Central memory CD8-positive, alpha-beta T cell (primary cell): ENCODE data around the gene ARHGDIB.

Source experiments
- ATAC-seq: fragments of 150-1000 bp; cut with Tn5 transposase; replicated peaks from 2 replicates; pipeline ENCODE4 v1.10.0; 2022; ENCODE audit warnings: mild to moderate bottlenecking, moderate FRiP score, moderate number of reproducible peaks; ENCODE audit not compliant: poor library complexity, severe bottlenecking; ENCODE audit errors: extremely low read depth
- DNase-seq, 2 donors: peaks; one replicate each; pipeline ENCODE4 v3.0.0; 2021; ENCODE audit warnings: low spot score in 2 of 2
- H3K27ac Mint-ChIP-seq: one replicate; pipeline ENCODE4 v1.8.0; 2022; ENCODE audit warnings: low read depth, mild to moderate bottlenecking, moderate library complexity, mixed read lengths
- H3K27me3 Mint-ChIP-seq: one replicate; pipeline ENCODE4 v1.8.0; 2022; ENCODE audit warnings: mixed read lengths
- H3K36me3 Mint-ChIP-seq: one replicate; pipeline ENCODE4 v1.8.0; 2022; ENCODE audit warnings: mild to moderate bottlenecking, moderate library complexity, mixed read lengths; ENCODE audit not compliant: insufficient read depth
- H3K4me1 Mint-ChIP-seq: one replicate; pipeline ENCODE4 v1.8.0; 2022; ENCODE audit warnings: mixed read lengths
- H3K4me3 Mint-ChIP-seq: one replicate; pipeline ENCODE4 v1.8.0; 2022; ENCODE audit warnings: mild to moderate bottlenecking, moderate library complexity, mixed read lengths
- H3K9me3 Mint-ChIP-seq: one replicate; pipeline ENCODE4 v1.8.0; 2022; ENCODE audit warnings: mixed read lengths

Gene ARHGDIB

DNA sequence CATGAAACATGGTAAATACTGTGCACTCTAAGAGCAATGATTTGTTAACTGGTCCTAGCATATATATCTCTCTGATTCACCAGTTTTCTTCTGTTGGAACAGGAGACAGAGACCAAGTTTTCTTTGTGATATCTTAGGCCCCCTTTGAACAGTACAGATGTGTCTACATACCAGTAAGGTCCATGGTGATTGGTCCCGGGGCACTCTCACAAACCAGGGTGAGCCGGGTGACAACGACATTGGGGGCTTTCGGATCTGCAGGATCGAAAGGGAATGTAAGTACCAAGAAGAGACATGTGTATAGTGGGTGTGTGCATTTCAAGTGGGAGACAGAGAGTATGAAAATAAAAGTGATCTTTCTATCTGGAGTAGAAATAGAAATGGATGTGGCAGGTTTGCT is 11.8 kb downstream of the ARHGDIB start:
- DNase-seq, result no peak
- H3K4me3 Mint-ChIP-seq, result peak overlapping the region; percentile 79
- ATAC-seq, result no peak

DNA sequence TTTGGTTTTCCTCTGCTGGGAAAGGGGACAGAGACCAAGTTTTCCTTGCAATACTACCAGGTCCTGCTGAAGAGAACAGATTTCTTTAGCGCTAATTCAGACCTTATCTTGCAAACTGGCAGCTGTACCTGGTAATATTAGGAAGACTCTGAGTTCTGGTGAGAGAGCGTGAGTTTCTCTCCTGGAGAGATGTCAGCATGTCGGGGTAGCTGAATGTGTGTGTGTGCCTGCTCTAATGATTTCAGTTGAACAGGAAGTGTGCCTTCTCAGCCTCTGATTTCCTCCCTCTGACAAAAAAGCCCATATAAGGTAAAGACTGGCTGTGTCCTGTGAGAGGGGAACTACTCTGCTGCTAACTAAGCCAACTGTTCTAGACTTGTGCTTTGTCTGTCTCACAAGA is 12.7 kb downstream of the ARHGDIB start:
- Mint-ChIP-seq H3K9me3 (no peaks in the 10 kb centered on the region), H3K27me3 (no peaks in the 10 kb centered on the region), H3K4me3 (peak overlapping the region; percentile 79), H3K27ac (peak overlapping the region; percentile 98), H3K36me3 (peaks cover 80% of the 10 kb centered on the region), H3K4me1 (peaks cover 81% of the 10 kb centered on the region)
- ATAC-seq (peak; percentile 89), DNase-seq (peak; percentile 22 to 59)

More for the DNA sequence above, 11.8 kb downstream of the ARHGDIB start:
- H3K27ac Mint-ChIP-seq, result peak overlapping the region; percentile 98
- no peaks in the 10 kb centered on the region for H3K9me3 Mint-ChIP-seq
- H3K27me3 Mint-ChIP-seq, result no peaks in the 10 kb centered on the region
- peaks cover 84% of the 10 kb centered on the region for H3K36me3 Mint-ChIP-seq
- H3K4me1 Mint-ChIP-seq, result peaks cover 87% of the 10 kb centered on the region

DNA sequence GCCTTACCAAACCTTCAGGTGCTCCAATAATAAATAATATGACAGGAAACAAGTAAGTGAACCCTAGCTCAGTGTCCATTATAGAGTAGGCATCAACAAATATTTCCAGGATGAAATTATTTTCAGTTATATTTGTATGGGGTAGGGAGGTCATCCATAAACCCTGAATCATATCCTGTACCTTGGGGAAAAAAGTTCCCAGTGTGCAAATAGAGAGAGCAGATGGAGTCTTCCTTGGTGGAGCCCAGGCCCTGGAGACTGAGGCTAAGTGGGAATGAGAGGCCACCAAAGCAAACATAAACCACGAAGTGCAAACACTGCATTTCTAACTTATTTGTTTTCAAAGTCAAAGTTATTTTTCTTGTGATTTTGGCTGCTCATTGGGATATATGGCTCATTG is 14.5 kb downstream of the ARHGDIB start:
- H3K4me1 Mint-ChIP-seq, result peaks cover 71% of the 10 kb centered on the region
- H3K36me3 Mint-ChIP-seq, result peaks cover 86% of the 10 kb centered on the region
- H3K27ac Mint-ChIP-seq, result peak overlapping the region; percentile 98
- no peak overlapping the region for H3K4me3 Mint-ChIP-seq
- H3K9me3 Mint-ChIP-seq, result no peaks in the 10 kb centered on the region
- ATAC-seq (no peak), DNase-seq (no peak)
- H3K27me3 Mint-ChIP-seq, result no peaks in the 10 kb centered on the region

DNA sequence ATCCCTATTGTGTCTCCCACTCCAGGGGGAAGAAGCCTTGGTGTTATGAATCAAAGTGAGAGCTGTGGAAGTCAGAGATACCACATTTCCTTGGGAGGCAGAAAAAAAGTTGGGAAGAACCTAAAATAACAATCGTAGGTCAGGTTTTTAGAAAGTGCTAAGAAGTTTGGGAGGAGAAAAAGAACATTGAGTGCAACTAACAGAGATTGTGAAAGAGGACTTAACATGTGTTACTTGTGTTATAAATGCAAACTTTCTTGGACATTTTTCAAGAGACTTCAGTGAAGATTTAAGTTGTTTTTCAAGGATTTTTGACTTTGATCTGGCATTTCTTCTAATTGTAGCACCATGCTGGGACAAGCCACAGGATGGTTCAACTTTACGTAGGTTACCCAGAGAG is 15.2 kb downstream of the ARHGDIB start:
- Mint-ChIP-seq H3K36me3 (peaks cover 84% of the 10 kb centered on the region), H3K27me3 (no peaks in the 10 kb centered on the region), H3K4me1 (peaks cover 65% of the 10 kb centered on the region), H3K4me3 (peak overlapping the region; percentile 10), H3K9me3 (no peaks in the 10 kb centered on the region), H3K27ac (peak overlapping the region; percentile 79)
- ATAC-seq (no peak), DNase-seq (no peak)

DNA sequence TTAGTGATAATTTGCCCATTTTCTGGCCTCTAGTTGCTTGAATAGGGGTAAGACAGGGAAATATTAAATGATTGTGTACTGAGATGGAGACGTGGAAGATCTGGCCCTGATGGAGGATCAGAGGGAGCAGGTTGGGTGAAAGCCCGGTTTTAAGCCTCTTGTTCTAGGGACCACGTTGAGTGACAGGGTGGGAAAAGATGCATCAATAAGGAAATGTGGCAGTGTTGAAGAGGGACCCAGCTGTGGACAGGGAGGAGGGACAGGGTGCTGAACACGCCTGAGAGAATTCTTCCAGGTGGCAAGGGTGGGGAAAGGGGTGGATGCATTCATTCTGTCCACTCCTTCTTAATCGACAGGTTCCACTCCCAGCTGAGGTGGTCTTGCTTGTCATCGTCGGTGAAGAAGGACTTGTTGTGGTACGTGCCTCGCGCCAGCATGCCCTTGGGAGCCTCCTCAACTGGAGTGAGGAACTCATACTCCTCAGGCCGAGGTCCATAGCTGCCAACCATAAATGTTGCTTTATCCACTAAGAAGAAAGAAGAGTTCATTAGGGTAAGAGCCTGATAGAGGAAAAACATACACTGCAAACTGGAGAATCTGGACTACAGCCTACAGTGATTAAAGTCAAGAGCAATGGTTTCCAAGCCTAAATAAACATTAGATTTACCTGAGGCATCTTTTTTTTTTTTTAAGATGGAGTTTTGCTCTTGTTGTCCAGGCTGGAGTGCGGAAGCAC is 19.0 kb downstream of the ARHGDIB start:
- H3K36me3 Mint-ChIP-seq, result peaks cover 76% of the 10 kb centered on the region
- H3K27me3 Mint-ChIP-seq, result no peaks in the 10 kb centered on the region
- no peak for ATAC-seq
- peak overlapping the region; percentile 36 for H3K27ac Mint-ChIP-seq
- DNase-seq, result no peak
- no peaks in the 10 kb centered on the region for H3K9me3 Mint-ChIP-seq
- H3K4me1 Mint-ChIP-seq, result peaks cover 66% of the 10 kb centered on the region
- peak overlapping the region; percentile 1 for H3K4me3 Mint-ChIP-seq

DNA sequence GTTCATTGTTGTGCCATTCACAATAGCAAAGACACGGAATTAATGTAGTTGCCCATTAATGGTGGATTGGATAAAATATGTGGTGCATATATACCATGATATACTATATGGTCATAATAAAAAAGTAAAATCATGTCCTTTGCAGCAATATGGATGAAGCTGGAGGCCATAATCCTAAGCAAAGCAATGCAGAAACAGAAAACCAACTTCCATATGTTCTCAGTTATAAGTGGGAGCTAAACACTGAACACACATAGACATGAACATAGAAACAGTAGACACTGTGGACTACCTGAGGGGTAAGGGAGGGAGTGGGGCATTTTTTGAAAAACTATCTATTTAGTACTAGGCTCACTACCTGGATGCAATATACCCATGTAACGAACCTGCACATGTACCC is 20.0 kb downstream of the ARHGDIB start:
- DNase-seq (no peak), ATAC-seq (no peak)
- H3K4me3 Mint-ChIP-seq, result no peak overlapping the region
- H3K27me3 Mint-ChIP-seq, result no peaks in the 10 kb centered on the region
- H3K4me1 Mint-ChIP-seq, result peaks cover 64% of the 10 kb centered on the region
- peak overlapping the region; percentile 75 for H3K27ac Mint-ChIP-seq
- H3K36me3 Mint-ChIP-seq, result peaks cover 72% of the 10 kb centered on the region
- no peaks in the 10 kb centered on the region for H3K9me3 Mint-ChIP-seq

DNA sequence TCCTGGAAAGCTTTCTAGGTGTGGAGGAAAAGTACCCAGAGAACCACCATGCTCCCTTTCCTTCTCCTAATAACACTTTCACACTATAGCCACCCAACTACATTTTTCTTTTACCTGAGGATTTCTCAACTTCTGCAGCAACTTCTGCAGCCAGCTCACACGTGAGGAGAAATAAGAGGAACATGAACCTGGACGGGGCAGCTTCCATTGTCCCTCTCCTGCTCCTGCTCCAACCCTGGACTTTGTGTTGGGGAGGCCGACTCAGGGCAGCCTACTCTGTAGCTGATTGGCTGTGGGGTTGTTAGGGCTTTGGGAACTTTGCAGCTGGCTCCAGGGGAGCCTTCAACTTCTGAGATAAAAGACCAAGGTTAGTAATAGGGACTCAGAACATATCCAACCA is 23.1 kb downstream of the ARHGDIB start, which contains the start of gene ERP27:
Gene ERP27, minus strand, starts transcription at position 237 of the 400 bp plus-strand sequence. Its CDS starts 29 bp downstream, at position 208.
- H3K4me1 Mint-ChIP-seq, result peaks cover 47% of the 10 kb centered on the region

DNA sequence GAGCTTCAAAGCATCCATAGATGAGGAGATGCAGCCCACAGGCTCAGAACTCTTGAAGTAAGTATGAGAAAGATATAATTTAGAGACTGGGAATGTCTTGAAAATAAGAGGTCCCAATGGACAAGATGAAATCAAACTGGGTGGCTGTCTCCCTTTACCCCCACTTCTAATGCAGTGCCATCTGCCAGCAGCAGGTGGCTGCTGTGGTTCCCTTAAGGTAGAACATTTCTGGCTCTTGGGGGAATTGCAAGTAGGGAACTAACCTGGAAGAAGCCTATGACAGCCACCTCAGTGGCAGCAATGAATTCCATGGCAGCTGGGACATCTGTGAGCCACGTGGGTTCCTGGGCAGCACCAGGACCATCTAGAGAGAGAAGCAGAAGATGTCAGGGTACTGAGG is 23.7 kb downstream of the ARHGDIB start:
- no peaks in the 10 kb centered on the region for H3K27me3 Mint-ChIP-seq
- H3K9me3 Mint-ChIP-seq, result no peaks in the 10 kb centered on the region
- peaks cover 47% of the 10 kb centered on the region for H3K4me1 Mint-ChIP-seq
- ATAC-seq (peak; percentile 47), DNase-seq (no peak)
- H3K27ac Mint-ChIP-seq, result peak overlapping the region; percentile 75
- no peak overlapping the region for H3K4me3 Mint-ChIP-seq
- peaks cover 54% of the 10 kb centered on the region for H3K36me3 Mint-ChIP-seq

More for the DNA sequence above, 23.1 kb downstream of the ARHGDIB start, which contains the start of gene ERP27:
- Mint-ChIP-seq H3K9me3 (no peaks in the 10 kb centered on the region), H3K27me3 (no peaks in the 10 kb centered on the region), H3K4me3 (no peak within 1 kb of the TSS), H3K27ac (peak within 1 kb of the TSS; percentile 75), H3K36me3 (peaks cover 55% of the 10 kb centered on the region)
- DNase-seq (no peak), ATAC-seq (no peak)

DNA sequence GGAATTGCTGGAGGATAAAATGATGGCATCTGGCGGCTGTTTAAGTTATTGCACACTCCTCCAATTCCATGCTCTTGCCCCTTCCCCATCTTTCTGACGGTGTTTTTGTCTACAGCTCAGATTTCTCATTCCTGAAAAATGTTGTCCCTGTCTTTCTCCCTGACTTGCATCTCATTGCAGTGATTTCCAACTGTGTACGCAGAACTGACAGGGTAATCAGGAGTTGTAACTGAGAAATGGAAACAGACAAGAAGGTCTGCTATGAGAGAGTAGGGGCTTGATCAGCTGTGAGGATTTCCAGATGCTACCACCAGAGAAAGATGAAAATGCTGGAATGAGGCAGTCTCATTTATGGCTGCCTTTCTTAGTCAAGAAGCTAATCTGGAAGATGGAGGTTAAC is 24.4 kb downstream of the ARHGDIB start:
- Mint-ChIP-seq H3K27ac (peak overlapping the region; percentile 75), H3K27me3 (no peaks in the 10 kb centered on the region), H3K9me3 (no peaks in the 10 kb centered on the region), H3K4me1 (peaks cover 40% of the 10 kb centered on the region), H3K4me3 (no peak overlapping the region), H3K36me3 (peaks cover 52% of the 10 kb centered on the region)
- ATAC-seq, result no peak
- no peak for DNase-seq

DNA sequence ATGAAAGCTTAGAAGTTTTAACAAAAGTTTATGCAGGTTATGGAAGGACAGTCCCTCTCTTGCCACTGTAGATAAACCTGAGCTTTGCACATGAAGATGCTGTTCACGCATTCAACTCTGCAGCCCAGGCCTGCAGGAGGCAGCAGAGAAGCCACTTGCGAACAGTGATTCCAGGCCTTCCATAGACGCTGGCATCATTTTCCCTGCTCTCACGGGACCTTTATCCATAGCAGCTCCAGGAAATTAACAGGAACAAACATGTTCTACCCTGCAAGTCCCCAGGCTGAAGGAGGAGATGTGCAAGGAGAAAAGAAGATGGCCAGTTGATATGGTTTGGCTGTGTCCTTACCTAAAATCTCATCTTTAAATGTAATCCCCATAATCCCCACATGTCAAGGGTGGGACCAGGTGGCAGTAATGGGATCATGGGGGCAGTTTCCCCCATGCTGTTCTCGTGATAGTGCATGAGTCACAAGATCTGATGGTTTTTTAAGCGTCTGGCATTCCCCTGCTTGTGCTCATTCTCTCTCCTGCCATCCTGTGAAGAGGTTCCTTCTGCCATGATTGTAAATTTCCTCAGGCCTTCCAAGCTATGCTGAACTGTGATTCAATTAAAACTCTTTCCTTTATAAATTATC is 25.1 kb downstream of the ARHGDIB start:
- H3K9me3 Mint-ChIP-seq, result no peaks in the 10 kb centered on the region
- peaks cover 51% of the 10 kb centered on the region for H3K36me3 Mint-ChIP-seq
- no peak for DNase-seq
- H3K27ac Mint-ChIP-seq, result peak overlapping the region; percentile 50
- no peak for ATAC-seq
- H3K4me1 Mint-ChIP-seq, result peaks cover 38% of the 10 kb centered on the region
- H3K27me3 Mint-ChIP-seq, result no peaks in the 10 kb centered on the region
- no peak overlapping the region for H3K4me3 Mint-ChIP-seq

DNA sequence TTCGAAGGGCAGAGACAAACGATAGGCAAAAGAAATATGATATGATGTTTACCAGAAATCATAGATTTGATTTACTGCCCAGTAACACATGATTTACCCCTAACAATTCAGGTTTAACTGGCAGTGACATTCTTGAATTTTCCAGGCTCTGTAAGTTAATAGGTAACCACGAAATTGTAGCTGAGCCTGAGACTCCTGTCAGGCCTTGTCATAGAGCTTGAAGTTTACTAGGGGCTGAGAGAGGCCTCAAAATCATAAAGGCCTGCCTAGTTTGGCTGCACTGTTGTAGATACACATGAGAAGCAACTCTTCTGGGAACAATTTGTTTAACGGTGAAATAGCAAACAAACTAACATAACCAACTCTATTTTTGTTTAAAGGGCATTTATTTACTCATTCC is 26.4 kb downstream of the ARHGDIB start:
- no peak for ATAC-seq
- H3K27ac Mint-ChIP-seq, result peak overlapping the region; percentile 12

DNA sequence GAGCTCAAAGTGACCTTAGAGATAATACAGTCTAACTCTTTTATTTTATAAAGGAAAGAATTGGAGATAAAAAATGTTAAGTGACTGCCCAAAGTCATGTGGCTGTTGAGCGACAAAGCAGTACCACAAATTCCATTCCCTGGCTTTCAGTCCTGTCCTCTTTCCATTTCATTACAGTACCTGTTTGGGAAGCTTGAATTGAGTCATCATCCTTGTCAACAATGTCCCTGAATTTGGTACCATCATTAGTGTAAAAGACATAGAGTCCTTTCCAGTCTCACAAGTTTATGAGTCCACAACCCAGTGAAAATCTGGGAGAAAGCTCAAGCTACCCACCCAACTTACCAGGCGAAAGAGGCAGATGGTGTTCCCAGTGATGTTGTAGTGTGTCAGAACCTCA is 26.9 kb downstream of the ARHGDIB start:
- Mint-ChIP-seq H3K4me3 (no peak overlapping the region), H3K36me3 (peaks cover 48% of the 10 kb centered on the region), H3K9me3 (no peaks in the 10 kb centered on the region), H3K27ac (peak overlapping the region; percentile 33), H3K4me1 (peaks cover 22% of the 10 kb centered on the region), H3K27me3 (no peaks in the 10 kb centered on the region)
- DNase-seq (no peak), ATAC-seq (no peak)

More for the DNA sequence above, 26.4 kb downstream of the ARHGDIB start:
- H3K27me3 Mint-ChIP-seq, result no peaks in the 10 kb centered on the region
- H3K36me3 Mint-ChIP-seq, result peaks cover 50% of the 10 kb centered on the region
- H3K4me3 Mint-ChIP-seq, result no peak overlapping the region
- no peaks in the 10 kb centered on the region for H3K9me3 Mint-ChIP-seq
- peaks cover 28% of the 10 kb centered on the region for H3K4me1 Mint-ChIP-seq
- DNase-seq, result no peak
